GM23248 (cell line): ENCODE data around the gene CHRNB4. TPM values are rescaled to one million over a fixed set of nuclear protein-coding genes. Genes with fewer than 3 reads are reported as not detected.

Source experiments
- DNase-seq: peaks from one replicate; pipeline ENCODE4 v3.0.0-alpha.2; 2015
- H2AFZ ChIP-seq: fragments of 200-600 bp; sonication (generic); 2 replicates; pipeline ENCODE4 v1.6.1; 2016; ENCODE audit warnings: antibody characterized with exemption
- H3F3A ChIP-seq: fragments of 200-600 bp; sonication (generic); 2 replicates; pipeline ENCODE4 v1.6.1; 2016; ENCODE audit warnings: mild to moderate bottlenecking, antibody characterized with exemption, mixed run types; ENCODE audit not compliant: insufficient read depth
- H3K27ac ChIP-seq: fragments of 200-600 bp; sonication (generic); 2 replicates; pipeline ENCODE4 v1.5.1; 2016; ENCODE audit warnings: mild to moderate bottlenecking
- H3K27me3 ChIP-seq: fragments of 200-600 bp; sonication (generic); replicated peaks from 2 replicates; pipeline ENCODE4 v1.6.1; 2016; ENCODE audit warnings: mild to moderate bottlenecking; ENCODE audit not compliant: insufficient read depth
- H3K36me3 ChIP-seq: fragments of 200-600 bp; sonication (generic); 2 replicates; pipeline ENCODE4 v1.6.1; 2016; ENCODE audit warnings: low read depth, mild to moderate bottlenecking
- H3K4me1 ChIP-seq: fragments of 200-600 bp; sonication (generic); 2 replicates; pipeline ENCODE4 v1.6.1; 2016; ENCODE audit warnings: mild to moderate bottlenecking; ENCODE audit not compliant: insufficient read depth
- H3K4me2 ChIP-seq: fragments of 200-600 bp; sonication (generic); one replicate; pipeline ENCODE4 v1.6.1; 2016; ENCODE audit warnings: mild to moderate bottlenecking; ENCODE audit not compliant: unreplicated experiment
- H3K4me3 ChIP-seq: fragments of 200-600 bp; sonication (generic); 2 replicates; pipeline ENCODE4 v1.5.1; 2016; ENCODE audit warnings: mild to moderate bottlenecking
- H3K79me2 ChIP-seq: fragments of 200-600 bp; sonication (generic); 2 replicates; pipeline ENCODE4 v1.6.1; 2016; ENCODE audit warnings: mild to moderate bottlenecking; ENCODE audit not compliant: insufficient read depth
- H3K9ac ChIP-seq: fragments of 200-600 bp; sonication (generic); 2 replicates; pipeline ENCODE4 v1.6.1; 2016; ENCODE audit warnings: mild to moderate bottlenecking
- H3K9me2 ChIP-seq: fragments of 200-600 bp; sonication (generic); 2 replicates; pipeline ENCODE4 v1.6.1; 2016; ENCODE audit warnings: mixed run types, mild to moderate bottlenecking, moderate library complexity; ENCODE audit not compliant: insufficient read depth
- H3K9me3 ChIP-seq: fragments of 200-600 bp; sonication (generic); one replicate; pipeline ENCODE4 v1.6.1; 2017; ENCODE audit warnings: low read depth
- H4K20me1 ChIP-seq: fragments of 200-600 bp; sonication (generic); 2 replicates; pipeline ENCODE4 v1.6.0; 2016; ENCODE audit not compliant: insufficient read depth
- EZH2 ChIP-seq: fragments of 200-600 bp; sonication (generic); IDR thresholded peaks from 2 replicates; pipeline ENCODE4 v1.6.1; 2018; ENCODE audit warnings: antibody characterized with exemption, mild to moderate bottlenecking; ENCODE audit not compliant: insufficient read depth, poor library complexity, severe bottlenecking
- EZH2phosphoT487 ChIP-seq: fragments of 200-600 bp; sonication (generic); IDR thresholded peaks from 2 replicates; pipeline ENCODE4 v1.6.1; 2018; ENCODE audit warnings: antibody characterized with exemption, moderate library complexity, mild to moderate bottlenecking, low read depth; ENCODE audit not compliant: insufficient read depth
- WGBS, 2 experiments: methylation state at CpG; one replicate each; pipeline ENCODE4 v1.1.6; 2015 to 2017; ENCODE audit warnings: low lambda C conversion rate in 2 of 2, low coverage in 1 of 2; ENCODE audit errors: missing lambda C conversion rate in 2 of 2; 5-methylcytosine and 5-hydroxymethylcytosine counted together
- in situ Hi-C: fragments of 300-500 bp; cut with MboI; formaldehyde crosslinking; loops from 2 replicates; pipeline ENCODE4 v1.15.0; 2020
- polyA plus RNA-seq: library from polyadenylated mRNA; unstranded; fragments of >200 nt; fragmentation: Nextera tagmentation; extraction: Ambion mirVana; gene quantifications from 2 replicates; pipeline ENCODE4 v1.2.1, GENCODE V29; 2016
- total RNA-seq: library from RNA; depleted of rRNA; stranded (reverse); fragments of >200 nt; shearing (Covaris generic); gene quantifications from 2 replicates; pipeline ENCODE4 v1.2.3, GENCODE V29; 2014

The CHRNB4 gene
- total and polyA plus RNA-seq, 2 experiments from 2014 or later: not detected

- Histone ChIP-seq H3K9ac (no peak overlapping the region), H4K20me1 (no peaks in the 10 kb centered on the region), H3K9me3 (no peaks in the 10 kb centered on the region), H3K27ac (no peak overlapping the region), H3K4me2 (no peak overlapping the region), H3K27me3 (peaks cover 23% of the 10 kb centered on the region), H3F3A (no peaks in the 10 kb centered on the region), H3K79me2 (no peaks in the 10 kb centered on the region), H3K4me1 (no peaks in the 10 kb centered on the region), H3K9me2 (no peaks in the 10 kb centered on the region), H3K36me3 (no peaks in the 10 kb centered on the region), H2AFZ (no peak overlapping the region), H3K4me3 (no peak overlapping the region)
- DNase-seq: no peak
- in situ Hi-C loops: no loop called here
- no peak for TF ChIP-seq EZH2
- TF ChIP-seq EZH2phosphoT487: no peak
These were observed 17.8 kb upstream of the CHRNB4 start for GRCh38 chr15:78658823-78659222.

GRCh38 chr15:78654272-78654671 lies 13.3 kb upstream of the CHRNB4 start:
- WGBS, 2 experiments: 36 to 40% methylated on average over 4 of the region's 4 CpGs
- Histone ChIP-seq H3K9me2 (no peaks in the 10 kb centered on the region), H4K20me1 (no peaks in the 10 kb centered on the region), H3K4me2 (no peak overlapping the region), H3K9ac (no peak overlapping the region), H3K9me3 (no peaks in the 10 kb centered on the region), H3K4me1 (no peaks in the 10 kb centered on the region), H3K27ac (no peak overlapping the region), H3K79me2 (no peaks in the 10 kb centered on the region), H3F3A (no peaks in the 10 kb centered on the region), H3K4me3 (no peak overlapping the region), H3K36me3 (no peaks in the 10 kb centered on the region), H3K27me3 (peaks cover 19% of the 10 kb centered on the region), H2AFZ (no peak overlapping the region)
- DNase-seq: no peak
- no peak for TF ChIP-seq EZH2
- TF ChIP-seq EZH2phosphoT487: no peak
- in situ Hi-C loops: no loop called here

DNA sequence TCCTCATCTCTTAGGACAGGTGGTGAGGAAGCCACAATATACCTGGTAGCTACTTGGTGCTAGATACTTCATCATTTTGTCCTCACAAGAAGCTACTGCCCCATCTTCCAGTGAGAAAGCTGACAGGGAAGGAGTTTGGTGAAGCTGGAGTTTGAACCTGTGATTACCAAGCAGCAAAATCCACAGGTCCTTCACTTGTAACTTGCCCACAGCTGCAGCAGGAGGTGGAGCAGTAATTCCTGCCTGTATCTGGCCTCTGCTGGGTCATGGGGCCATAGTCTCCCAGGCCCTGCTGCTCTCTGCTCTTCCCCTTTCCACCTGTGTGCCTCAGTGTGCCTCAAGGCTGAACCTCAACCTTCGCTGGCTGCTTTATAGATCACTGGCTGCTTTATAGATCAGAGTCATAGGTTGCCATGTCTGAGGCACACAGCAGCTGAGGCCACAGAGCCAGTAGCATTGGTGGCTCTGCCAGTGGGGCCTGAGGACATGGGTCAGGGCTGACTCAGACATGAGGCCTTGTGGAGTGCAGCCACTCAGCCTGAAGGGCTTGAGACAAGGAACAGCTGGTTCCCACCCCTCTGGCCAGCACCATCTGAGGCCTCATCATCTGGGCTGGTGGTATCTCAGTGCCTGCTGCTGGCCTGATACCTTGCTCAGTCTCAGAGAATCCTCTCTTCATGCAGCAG lies 11.1 kb upstream of the CHRNB4 start:
- Histone ChIP-seq H4K20me1 (no peaks in the 10 kb centered on the region), H2AFZ (no peak overlapping the region), H3K4me3 (no peak overlapping the region), H3K4me2 (no peak overlapping the region), H3K9me2 (no peaks in the 10 kb centered on the region), H3K27ac (no peak overlapping the region), H3F3A (no peaks in the 10 kb centered on the region), H3K27me3 (peaks cover 18% of the 10 kb centered on the region), H3K4me1 (no peaks in the 10 kb centered on the region), H3K36me3 (no peaks in the 10 kb centered on the region), H3K9ac (no peak overlapping the region), H3K9me3 (no peaks in the 10 kb centered on the region), H3K79me2 (no peaks in the 10 kb centered on the region)
- in situ Hi-C loops: no loop called here
- no peak for TF ChIP-seq EZH2phosphoT487
- no peak for TF ChIP-seq EZH2
- WGBS, 2 experiments: 56 to 60% methylated on average over 1 of the region's 1 CpG
- DNase-seq: no peak

DNA sequence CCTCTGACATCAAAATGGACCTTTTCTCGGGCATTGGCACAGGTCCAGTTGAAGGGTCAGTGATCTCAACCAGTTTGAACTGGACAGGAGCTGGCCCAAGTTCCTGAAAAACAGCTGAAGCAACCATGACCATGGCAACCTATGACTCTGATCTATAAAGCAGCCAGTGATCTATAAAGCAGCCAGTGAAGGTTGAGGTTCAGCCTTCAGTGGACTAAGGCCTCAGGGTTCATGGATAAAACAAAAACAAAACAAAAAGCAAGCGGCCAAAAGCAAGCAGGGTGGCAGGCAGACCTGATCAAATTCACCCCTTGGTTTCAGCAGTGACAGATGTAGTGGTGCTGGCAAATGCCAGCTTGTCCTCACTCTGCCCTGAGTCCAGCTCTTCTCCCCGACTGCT lies 10.0 kb upstream of the CHRNB4 start:
- peaks cover 10% of the 10 kb centered on the region for H3K27me3 ChIP-seq
- in situ Hi-C loops: no loop called here
- TF ChIP-seq EZH2 (no peak), EZH2phosphoT487 (no peak)
- H3K4me3 ChIP-seq: no peak overlapping the region
- no peak overlapping the region for H3K27ac ChIP-seq
- H3K9me3 ChIP-seq: no peaks in the 10 kb centered on the region
- DNase-seq: no peak
- no peaks in the 10 kb centered on the region for H3K9me2 ChIP-seq
- no peaks in the 10 kb centered on the region for H3K4me1 ChIP-seq
- no peak overlapping the region for H3K4me2 ChIP-seq
- no peaks in the 10 kb centered on the region for H4K20me1 ChIP-seq
- WGBS, 2 experiments: 24 to 38% methylated on average over 3 of the region's 3 CpGs
- H3K9ac ChIP-seq: no peak overlapping the region
- H2AFZ ChIP-seq: no peak overlapping the region
- no peaks in the 10 kb centered on the region for H3F3A ChIP-seq
- no peaks in the 10 kb centered on the region for H3K79me2 ChIP-seq
- no peaks in the 10 kb centered on the region for H3K36me3 ChIP-seq

DNA sequence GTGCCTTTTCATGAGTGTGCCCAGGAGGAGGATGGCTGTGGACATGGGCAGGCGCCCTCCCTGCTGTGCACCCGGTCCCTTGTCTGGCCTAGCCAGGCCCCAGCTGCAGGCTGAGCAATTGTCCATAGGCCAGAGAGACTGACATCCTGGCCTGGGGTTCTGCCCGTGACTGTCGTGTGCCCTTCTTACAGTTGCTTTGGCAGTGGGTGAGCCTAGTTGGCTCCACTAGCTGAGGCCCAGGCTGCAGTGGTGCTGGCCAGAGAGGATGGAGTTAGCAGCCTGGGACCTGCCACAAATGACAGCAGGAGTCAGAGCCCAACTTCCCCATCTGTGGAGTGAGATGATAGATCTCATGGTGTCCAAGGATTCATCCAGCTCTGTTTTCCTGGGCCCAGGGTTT lies 9.0 kb upstream of the CHRNB4 start:
- Histone ChIP-seq H3K4me1 (no peaks in the 10 kb centered on the region), H4K20me1 (no peaks in the 10 kb centered on the region), H3K9me3 (no peaks in the 10 kb centered on the region), H3K4me2 (no peak overlapping the region), H3K27me3 (peaks cover 10% of the 10 kb centered on the region), H3K4me3 (no peak overlapping the region), H3K36me3 (no peaks in the 10 kb centered on the region), H3K9me2 (no peaks in the 10 kb centered on the region), H2AFZ (no peak overlapping the region), H3K9ac (no peak overlapping the region), H3F3A (no peaks in the 10 kb centered on the region), H3K79me2 (no peaks in the 10 kb centered on the region), H3K27ac (no peak overlapping the region)
- DNase-seq: no peak
- in situ Hi-C loops: no loop called here
- TF ChIP-seq EZH2 (no peak), EZH2phosphoT487 (no peak)
- WGBS, 2 experiments: 40 to 47% methylated on average over 4 of the region's 4 CpGs
